GM21723 (cell line): ENCODE data around the gene PACS1.
A peak's percentile ranks its signal among the peaks of the same experiment; 100 is the strongest.
"Not testable (repeated sequence)": the region's sequence is repeated elsewhere in the genome, so short reads cannot be mapped to it uniquely, and the experiment has no call there.

Experiments used
- ATAC-seq: cut with Tn5 transposase; IDR thresholded peaks from one replicate; pipeline ENCODE4 v1.9.1; 2021; ENCODE audit warnings: mild to moderate bottlenecking, moderate library complexity; ENCODE audit not compliant: unreplicated experiment

The PACS1 gene

GRCh38 chr11:66266378-66267038, 196.4 kb downstream of the PACS1 start:
- ATAC-seq, result no peak

GRCh38 chr11:66267039-66267378, 196.9 kb downstream of the PACS1 start:
- no peak for ATAC-seq

GRCh38 chr11:66267379-66268243, 197.5 kb downstream of the PACS1 start:
- ATAC-seq, result peak; percentile 51

- ATAC-seq, result peak; percentile 72
Measured at GRCh38 chr11:66268244-66268951, 198.3 kb downstream of the PACS1 start, which contains the start of gene RAB1B. TSS of gene RAB1B (plus strand) at chr11:66268639. CDS start at chr11:66268680, 41 bp downstream.

GRCh38 chr11:66268952-66269905, 199.2 kb downstream of the PACS1 start:
- ATAC-seq, result no peak

- ATAC-seq, result no peak
Measured at GRCh38 chr11:66271816-66272215, 201.7 kb downstream of the PACS1 start.

GRCh38 chr11:66272596-66272995, 202.5 kb downstream of the PACS1 start:
- no peak for ATAC-seq

GRCh38 chr11:66274219-66274618, 204.1 kb downstream of the PACS1 start:
- no peak for ATAC-seq

- ATAC-seq, result no peak
Measured at GRCh38 chr11:66275396-66275795, 205.3 kb downstream of the PACS1 start.

- ATAC-seq, result no peak
Measured at GRCh38 chr11:66275984-66276612, 206.0 kb downstream of the PACS1 start.

GRCh38 chr11:66276619-66277018, 206.5 kb downstream of the PACS1 start:
- ATAC-seq, result not testable (repeated sequence)

- not testable (repeated sequence) for ATAC-seq
Measured at GRCh38 chr11:66277064-66277463, 207.0 kb downstream of the PACS1 start.

- ATAC-seq, result no peak
Measured at GRCh38 chr11:66277471-66278362, 207.6 kb downstream of the PACS1 start, which contains the start of gene CNIH2. TSS of gene CNIH2 (plus strand) at chr11:66278175. CDS start at chr11:66278457, 282 bp downstream.

- no peak for ATAC-seq
Measured at GRCh38 chr11:66278363-66279091, 208.5 kb downstream of the PACS1 start.

- ATAC-seq, result no peak
Measured at GRCh38 chr11:66279092-66279734, 209.1 kb downstream of the PACS1 start.

GRCh38 chr11:66280428-66280827, 210.4 kb downstream of the PACS1 start:
- ATAC-seq, result no peak

- no peak for ATAC-seq
Measured at GRCh38 chr11:66281001-66281400, 210.9 kb downstream of the PACS1 start.
